ENCODE measurements around the gene LHX6. TPM values are rescaled to one million over a fixed set of nuclear protein-coding genes. Genes with fewer than 3 reads are reported as not detected.

Gene LHX6
- total RNA-seq (2022; extraction: Qiagen RNA extraction; ENCODE audit: low read depth), result 0.22 to 0.45 TPM (median 0.27 TPM) in 5 replicates

DNA sequence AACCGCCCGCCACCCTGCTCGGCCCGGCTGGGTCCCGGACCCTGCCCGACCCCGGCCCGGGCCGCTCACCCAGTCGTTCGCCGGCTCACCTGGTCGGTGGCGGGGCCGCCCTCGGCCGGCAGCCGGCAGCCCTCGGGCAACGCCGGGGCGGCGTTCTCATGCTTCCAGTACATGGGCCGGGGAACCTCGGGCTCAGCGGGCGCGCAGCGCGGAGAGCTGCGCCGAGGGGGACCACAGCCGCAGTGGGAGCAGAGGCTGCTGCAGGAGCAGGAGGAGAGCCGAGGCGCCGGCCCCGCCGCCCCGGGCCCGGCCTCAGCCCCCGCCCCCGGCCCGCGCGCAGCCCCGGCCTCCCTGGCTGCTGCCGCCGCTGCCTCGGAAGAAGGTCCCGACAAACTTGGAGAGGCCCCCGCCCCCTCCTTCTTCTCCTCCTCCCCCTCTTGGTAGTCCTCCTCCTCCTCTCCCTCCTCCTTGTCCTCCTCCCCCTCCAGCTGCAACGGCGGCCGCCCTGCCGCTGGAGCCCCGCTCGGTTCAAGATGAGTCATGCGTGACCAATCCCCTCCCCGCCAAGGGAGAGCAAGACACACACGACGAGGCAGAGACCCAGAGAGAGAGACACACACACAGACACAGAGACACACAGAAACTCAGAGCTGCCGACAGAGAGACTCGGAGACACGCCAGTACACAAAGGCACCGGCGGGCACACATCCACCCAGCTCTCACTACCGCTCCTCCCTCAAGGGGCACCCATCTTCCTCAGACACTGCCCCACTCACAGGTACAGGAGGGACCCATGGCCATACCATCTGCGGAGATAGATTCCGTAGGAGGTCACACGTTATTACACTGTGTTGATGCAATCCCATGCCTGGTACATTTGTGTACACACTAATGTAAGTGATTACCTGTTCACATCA is at the start of gene LHX6:
LHX6 (minus strand) TSS at position 390 of the 917 bp plus-strand sequence; CDS start at position 173, 217 bp downstream.

DNA sequence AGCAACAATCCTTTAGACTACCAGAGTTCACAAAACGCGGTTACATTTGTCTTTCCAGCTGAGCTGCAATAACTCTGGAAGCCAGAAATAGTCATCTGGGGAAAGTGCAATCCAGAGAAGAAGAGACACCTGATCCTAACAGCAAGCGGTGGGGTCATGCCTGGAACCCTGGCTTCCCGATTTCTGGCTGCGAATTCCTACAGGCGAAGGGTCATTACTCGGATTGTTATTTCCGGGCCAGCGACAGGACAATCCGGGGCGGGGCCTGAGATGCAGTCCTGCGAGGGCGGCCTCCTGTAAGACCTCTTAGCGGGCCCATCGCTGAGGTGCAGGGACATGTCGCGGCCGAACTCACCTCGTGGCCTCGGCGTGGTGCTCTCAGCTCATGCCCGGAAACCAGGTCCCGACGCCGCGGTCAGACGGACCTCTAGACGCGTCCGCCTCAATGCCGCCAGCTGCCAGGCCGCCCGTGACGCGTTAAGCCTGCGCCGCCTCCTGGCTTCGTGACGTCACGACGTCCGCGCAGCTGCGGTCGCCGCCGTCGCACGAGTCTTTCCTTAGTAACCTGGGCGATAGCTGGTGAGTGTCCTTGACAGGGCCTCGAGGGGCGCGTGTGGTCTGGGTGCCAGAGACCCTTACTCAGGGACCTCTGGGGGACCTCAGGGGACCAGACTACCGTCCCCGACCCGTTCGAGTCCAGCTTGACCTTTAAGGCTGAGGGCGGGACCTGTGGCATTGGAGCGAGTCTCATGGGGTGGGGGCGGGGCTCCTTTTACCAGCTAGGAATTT is 35.8 kb upstream of the LHX6 start, which contains the start of the genes MRRF and RBM18:
MRRF (plus strand) TSS at position 523 of the 789 bp plus-strand sequence. CDS start 6,010 bp downstream, outside the sequence.
RBM18 (minus strand) TSS at position 481 of the 789 bp plus-strand sequence. CDS start 3,348 bp downstream, outside the sequence.

DNA sequence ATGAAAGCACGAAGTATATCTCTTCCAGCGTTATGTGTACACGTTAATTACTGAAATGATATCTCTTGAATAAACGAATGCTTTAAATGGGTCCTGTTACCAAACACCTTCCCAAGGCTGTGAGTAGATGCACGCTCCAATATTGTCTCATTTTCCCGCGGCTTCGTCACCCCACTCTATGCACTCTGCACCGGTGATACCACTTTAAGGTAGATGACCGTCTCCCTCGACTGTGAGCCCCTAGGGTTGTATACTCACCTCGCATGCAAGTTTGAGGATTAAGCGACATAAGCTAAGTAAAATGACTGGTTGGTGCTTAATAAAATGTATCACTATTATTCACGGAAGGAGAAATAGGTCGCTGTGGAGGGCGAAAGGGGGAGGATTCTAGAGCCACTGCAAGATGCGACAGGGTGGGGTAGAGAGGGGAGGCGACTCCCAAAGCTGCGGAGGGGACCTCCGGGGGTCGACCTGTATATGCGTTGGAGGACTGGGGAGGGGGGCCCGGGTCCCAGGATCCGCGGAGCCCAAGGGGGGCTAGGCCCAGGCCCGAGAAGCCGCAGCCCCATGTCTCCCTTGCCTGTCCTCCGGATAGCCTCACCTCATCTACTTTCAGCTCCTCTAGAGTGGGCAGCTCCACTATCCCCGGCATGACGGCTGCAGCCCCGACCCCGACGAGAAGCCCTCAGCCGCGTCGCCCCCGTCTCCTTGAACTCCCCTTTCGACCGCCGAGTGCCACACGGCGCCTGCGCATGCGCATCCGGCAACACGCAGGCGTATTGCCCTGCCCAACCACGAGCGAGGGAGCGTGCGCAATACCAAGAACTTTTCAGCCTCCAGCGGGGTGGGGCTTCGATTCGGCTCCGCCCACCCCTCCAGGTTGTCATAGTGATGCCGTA is 69.5 kb downstream of the LHX6 start, which contains the start of the genes MORN5 and NDUFA8:
MORN5 (plus strand) TSS at position 883 of the 899 bp plus-strand sequence. CDS start 65 bp downstream, outside the sequence.
NDUFA8 (minus strand) TSS at position 754 of the 899 bp plus-strand sequence; CDS start at position 652, 102 bp downstream.

Other genes with a start within 250 kb of the LHX6 start
- 3.2 to 4.6 TPM (median 4.0 TPM) in 5 replicates for gene TTLL11, start 135.6 kb downstream of the LHX6 start, total RNA-seq (2022; extraction: Qiagen RNA extraction; ENCODE audit: low read depth)
- 89.3 to 113 TPM (median 106 TPM) in 5 replicates for gene NDUFA8, start 69.2 kb downstream of the LHX6 start, total RNA-seq (2022; extraction: Qiagen RNA extraction; ENCODE audit: low read depth)
- gene MORN5, start 69.0 kb downstream of the LHX6 start, total RNA-seq (2022; extraction: Qiagen RNA extraction; ENCODE audit: low read depth), result 0.44 TPM in 1 of 5 replicates, not detected in the others
- gene RBM18, start 35.9 kb upstream of the LHX6 start, total RNA-seq (2022; extraction: Qiagen RNA extraction; ENCODE audit: low read depth), result 13.8 to 23.7 TPM (median 21.4 TPM) in 5 replicates
- 66.9 to 76.9 TPM (median 71.2 TPM) in 5 replicates for gene MRRF, start 35.9 kb upstream of the LHX6 start, total RNA-seq (2022; extraction: Qiagen RNA extraction; ENCODE audit: low read depth)
- gene PTGS1, start 142.1 kb upstream of the LHX6 start, total RNA-seq (2022; extraction: Qiagen RNA extraction; ENCODE audit: low read depth), result 0.82 to 1.5 TPM (median 1.2 TPM) in 5 replicates
- not detected in 5 replicates for gene OR1J1, start 249.0 kb upstream of the LHX6 start, total RNA-seq (2022; extraction: Qiagen RNA extraction; ENCODE audit: low read depth)